H9 (cell line): ENCODE measurements around the gene A1BG. TPM values are rescaled to one million over a fixed set of nuclear protein-coding genes. Genes with fewer than 3 reads are reported as not detected.

Experiments
- DNase-seq: peaks from one replicate; pipeline ENCODE4 v3.0.0-alpha.2; 2017
- H2AFZ ChIP-seq: one replicate; pipeline ENCODE4 v1.6.1; 2013; ENCODE audit warnings: mild to moderate bottlenecking, low read length, control low read depth, moderate library complexity
- H2AK5ac ChIP-seq: 2 replicates; pipeline ENCODE4 v1.6.1; 2013; ENCODE audit warnings: low read length, control low read depth, mixed read lengths; ENCODE audit not compliant: insufficient read length
- H2BK120ac ChIP-seq: one replicate; pipeline ENCODE4 v1.6.1; 2013; ENCODE audit warnings: low read depth, mild to moderate bottlenecking, low read length, control low read depth, inconsistent platforms; ENCODE audit not compliant: poor library complexity, severe bottlenecking
- H2BK12ac ChIP-seq: 2 replicates; pipeline ENCODE4 v1.6.1; 2013; ENCODE audit warnings: low read length, control low read depth, mixed read lengths, low read depth; ENCODE audit not compliant: insufficient read length
- H2BK15ac ChIP-seq: 2 replicates; pipeline ENCODE4 v1.6.1; 2013; ENCODE audit warnings: low read depth, low read length, control low read depth
- H2BK20ac ChIP-seq: one replicate; pipeline ENCODE4 v1.6.1; 2013; ENCODE audit warnings: low read depth, mild to moderate bottlenecking, low read length, control low read depth, inconsistent platforms; ENCODE audit not compliant: poor library complexity, severe bottlenecking
- H2BK5ac ChIP-seq: 2 replicates; pipeline ENCODE4 v1.6.1; 2013; ENCODE audit warnings: low read length, control low read depth, mixed read lengths; ENCODE audit not compliant: insufficient read length
- H3K14ac ChIP-seq: 2 replicates; pipeline ENCODE4 v1.6.1; 2013; ENCODE audit warnings: low read length, control low read depth; ENCODE audit not compliant: insufficient read depth
- H3K18ac ChIP-seq: 2 replicates; pipeline ENCODE4 v1.6.1; 2013; ENCODE audit warnings: low read depth, mild to moderate bottlenecking, mixed read lengths, low read length, control low read depth; ENCODE audit not compliant: insufficient read length
- H3K23ac ChIP-seq: 2 replicates; pipeline ENCODE4 v1.6.1; 2013; ENCODE audit warnings: low read length, control low read depth, mixed read lengths, low read depth; ENCODE audit not compliant: insufficient read length
- H3K23me2 ChIP-seq: 2 replicates; pipeline ENCODE4 v1.6.1; 2013; ENCODE audit warnings: low read depth, mild to moderate bottlenecking, mixed read lengths, low read length, control low read depth; ENCODE audit not compliant: insufficient read length, poor library complexity, severe bottlenecking
- H3K27ac ChIP-seq: 2 replicates; pipeline ENCODE4 v1.5.1; 2013; ENCODE audit warnings: low read length, control low read depth, mixed read lengths, low read depth; ENCODE audit not compliant: insufficient read length
- H3K27me3 ChIP-seq: 2 replicates; pipeline ENCODE4 v1.6.1; 2013; ENCODE audit warnings: low read length, control low read depth, inconsistent platforms; ENCODE audit not compliant: insufficient read depth
- H3K4ac ChIP-seq: 2 replicates; pipeline ENCODE4 v1.6.1; 2013; ENCODE audit warnings: low read depth, mild to moderate bottlenecking, control low read depth, inconsistent platforms, low read length, moderate library complexity
- H3K4me1 ChIP-seq: 2 replicates; pipeline ENCODE4 v1.6.1; 2013; ENCODE audit warnings: low read length, control low read depth, inconsistent platforms; ENCODE audit not compliant: insufficient read depth
- H3K4me2 ChIP-seq: 2 replicates; pipeline ENCODE4 v1.6.1; 2013; ENCODE audit warnings: low read length, control low read depth, mixed read lengths; ENCODE audit not compliant: insufficient read length, insufficient read depth
- H3K56ac ChIP-seq: 2 replicates; pipeline ENCODE4 v1.6.1; 2013; ENCODE audit warnings: low read depth, mild to moderate bottlenecking, mixed read lengths, low read length, control low read depth; ENCODE audit not compliant: insufficient read length
- H3K79me1 ChIP-seq: 2 replicates; pipeline ENCODE4 v1.6.1; 2013; ENCODE audit warnings: low read depth, mild to moderate bottlenecking, moderate library complexity, low read length, control low read depth, inconsistent platforms; ENCODE audit not compliant: insufficient read depth, poor library complexity, severe bottlenecking
- H3K79me2 ChIP-seq: 2 replicates; pipeline ENCODE4 v1.6.1; 2013; ENCODE audit warnings: low read length, control low read depth, inconsistent platforms; ENCODE audit not compliant: insufficient read depth
- H3K9ac ChIP-seq: 2 replicates; pipeline ENCODE4 v1.6.1; 2013; ENCODE audit warnings: low read length, control low read depth, mixed read lengths; ENCODE audit not compliant: insufficient read length; ENCODE audit errors: extremely low read depth
- H3K9me3 ChIP-seq: one replicate; pipeline ENCODE4 v1.6.1; 2013; ENCODE audit warnings: low read depth, low read length, inconsistent platforms; ENCODE audit not compliant: control insufficient read depth
- H3T11ph ChIP-seq: one replicate; pipeline ENCODE4 v1.6.1; 2013; ENCODE audit warnings: mild to moderate bottlenecking, low read length, control low read depth, inconsistent platforms
- H4K20me1 ChIP-seq: one replicate; pipeline ENCODE4 v1.6.1; 2013; ENCODE audit not compliant: control insufficient read depth, insufficient read length, insufficient read depth
- H4K5ac ChIP-seq: 2 replicates; pipeline ENCODE4 v1.6.1; 2013; ENCODE audit warnings: low read depth, mild to moderate bottlenecking, mixed read lengths, low read length, control low read depth; ENCODE audit not compliant: insufficient read length
- H4K8ac ChIP-seq: replicated peaks from 2 replicates; pipeline ENCODE4 v1.6.1; 2013; ENCODE audit warnings: low read length, control low read depth, mixed read lengths, low read depth; ENCODE audit not compliant: insufficient read length
- H4K91ac ChIP-seq: 2 replicates; pipeline ENCODE4 v1.6.1; 2013; ENCODE audit warnings: low read depth, mild to moderate bottlenecking, moderate library complexity, mixed read lengths, low read length, control low read depth; ENCODE audit not compliant: insufficient read length
- H3K27ac Mint-ChIP-seq, 3 experiments: 2 replicates in 2 of 3; 3 replicates in 1 of 3; pipeline ENCODE4 v1.8.0; 2020 to 2021; ENCODE audit warnings: mixed read lengths in 3 of 3, mild to moderate bottlenecking in 1 of 3, moderate library complexity in 1 of 3
- H3K27me3 Mint-ChIP-seq: 2 replicates; pipeline ENCODE4 v1.8.0; 2021; ENCODE audit warnings: low read depth, mild to moderate bottlenecking, moderate library complexity, mixed read lengths
- H3K36me3 Mint-ChIP-seq, 3 experiments: 2 replicates in 2 of 3; 3 replicates in 1 of 3; pipeline ENCODE4 v1.8.0; 2020 to 2021; ENCODE audit warnings: low read depth in 3 of 3, mixed read lengths in 3 of 3; ENCODE audit not compliant: insufficient read depth in 1 of 3
- H3K4me1 Mint-ChIP-seq, 2 experiments: 2 replicates each; pipeline ENCODE4 v1.8.0; 2020; ENCODE audit warnings: mixed read lengths in 2 of 2
- H3K4me3 Mint-ChIP-seq, 2 experiments: 2 replicates in 1 of 2; 3 replicates in 1 of 2; pipeline ENCODE4 v1.8.0; 2020 to 2021; ENCODE audit warnings: mild to moderate bottlenecking in 2 of 2, mixed read lengths in 2 of 2, moderate library complexity in 1 of 2
- H3K9me3 Mint-ChIP-seq, 2 experiments: 2 replicates in 1 of 2; 3 replicates in 1 of 2; pipeline ENCODE4 v1.8.0; 2020; ENCODE audit warnings: mild to moderate bottlenecking in 2 of 2, mixed read lengths in 2 of 2, moderate library complexity in 1 of 2
- CTCF ChIP-seq: fragments of 200-600 bp; sonication (generic); conservative IDR thresholded peaks from 3 replicates; pipeline ENCODE4 v1.8.0; 2021; ENCODE audit warnings: antibody characterized with exemption, mild to moderate bottlenecking
- WGBS: extraction: QIAGEN DNeasy Blood & Tissue Kit; methylation state at CpG from one replicate; pipeline ENCODE4 v1.1.7; 2013; ENCODE audit warnings: missing lambda C conversion rate, low lambda C conversion rate, mixed read lengths; ENCODE audit not compliant: insufficient read length; ENCODE audit errors: extremely low coverage; 5-methylcytosine and 5-hydroxymethylcytosine counted together
- total RNA-seq: library from RNA; stranded (reverse); gene quantifications from 2 replicates; pipeline ENCODE4 v1.2.1, GENCODE V29; 2021

The A1BG gene
- total RNA-seq, 1 experiment from 2014 or later = 17.4 TPM

- H2BK12ac ChIP-seq = no peak overlapping the region
- no peak for TF ChIP-seq CTCF
- H3K79me2 ChIP-seq = no peaks in the 10 kb centered on the region
- H3K9me3 Mint-ChIP-seq = no peaks in the 10 kb centered on the region
- H4K91ac ChIP-seq = no peak overlapping the region
- H3K9ac ChIP-seq = no peak overlapping the region
- H3K14ac ChIP-seq = no peak overlapping the region
- no peak overlapping the region for H4K5ac ChIP-seq
- H3K27me3 ChIP-seq = no peaks in the 10 kb centered on the region
- H3K4me3 Mint-ChIP-seq = no peak overlapping the region
- H3K27me3 Mint-ChIP-seq = no peaks in the 10 kb centered on the region
- no peak overlapping the region for H3K56ac ChIP-seq
- H3K4me1 Mint-ChIP-seq = no peaks in the 10 kb centered on the region
- H2BK20ac ChIP-seq = no peak overlapping the region
- no peak overlapping the region for H3K4me2 ChIP-seq
- no peak overlapping the region for H3K18ac ChIP-seq
- H3K23me2 ChIP-seq = no peaks in the 10 kb centered on the region
- peaks cover 16 to 32% (median 30%) of the 10 kb centered on the region in 3 experiments for H3K36me3 Mint-ChIP-seq
- no peak overlapping the region for H2BK15ac ChIP-seq
- H4K8ac ChIP-seq = no peak overlapping the region
- no CpG with 5 or more reads among the region's 7 CpGs for WGBS
- H3K4me1 ChIP-seq = no peaks in the 10 kb centered on the region
- DNase-seq = no peak
- H2BK120ac ChIP-seq = no peak overlapping the region
- H3K27ac ChIP-seq = no peak overlapping the region
- H4K20me1 ChIP-seq = no peaks in the 10 kb centered on the region
- no peak overlapping the region for H2BK5ac ChIP-seq
- no peaks in the 10 kb centered on the region for H3K79me1 ChIP-seq
- no peaks in the 10 kb centered on the region for H3K9me3 ChIP-seq
- H3K27ac Mint-ChIP-seq = no peak overlapping the region
- no peak overlapping the region for H2AK5ac ChIP-seq
- no peak overlapping the region for H3K4ac ChIP-seq
- no peak overlapping the region for H3K23ac ChIP-seq
- no peak overlapping the region for H2AFZ ChIP-seq
- no peak overlapping the region for H3T11ph ChIP-seq
Observed at GRCh38 chr19:58317476-58318072, 35.7 kb downstream of the A1BG start.
